CD14-positive monocyte (primary cell): ENCODE data around the gene MARCHF9. TPM values are rescaled to one million over a fixed set of nuclear protein-coding genes. Genes with fewer than 3 reads are reported as not detected.

ENCODE experiments used
- DNase-seq, 3 donors: peaks; one replicate each; pipeline ENCODE4 v3.0.0-alpha.2; 2011 to 2022
- H2AFZ ChIP-seq: 2 replicates; pipeline ENCODE4 v1.6.0; 2012; ENCODE audit warnings: mild to moderate bottlenecking, low read depth, low read length, inconsistent platforms; ENCODE audit not compliant: insufficient read depth, poor library complexity, severe bottlenecking
- H3K27ac ChIP-seq, 2 donors: 1 replicate in 1 of 2; 2 replicates in 1 of 2; pipeline ENCODE4 v1.5.1; 2012 to 2013; ENCODE audit warnings: low read length in 2 of 2, control low read depth in 1 of 2, inconsistent platforms in 1 of 2, low read depth in 1 of 2, mild to moderate bottlenecking in 1 of 2
- H3K27me3 ChIP-seq, 2 donors: one replicate each; pipeline versions ENCODE4 v1.6.0 to v1.6.1; 2011 to 2013; ENCODE audit warnings: low read length in 2 of 2; ENCODE audit not compliant: control insufficient read depth in 2 of 2, insufficient read depth in 2 of 2
- H3K36me3 ChIP-seq, 2 donors: replicated peaks in 1 of 2; 1 replicate in 1 of 2; 2 replicates in 1 of 2; pipeline versions ENCODE4 v1.5.1 to v1.6.1; 2012 to 2013; ENCODE audit warnings: low read length in 2 of 2, control low read depth in 1 of 2, inconsistent platforms in 1 of 2, mild to moderate bottlenecking in 1 of 2; ENCODE audit not compliant: insufficient read depth in 2 of 2, control insufficient read depth in 1 of 2
- H3K4me1 ChIP-seq, 2 donors: 1 replicate in 1 of 2; 2 replicates in 1 of 2; pipeline versions ENCODE4 v1.5.1 to v1.6.1; 2012 to 2013; ENCODE audit warnings: low read length in 2 of 2, control low read depth in 1 of 2, inconsistent platforms in 1 of 2, mild to moderate bottlenecking in 1 of 2, moderate library complexity in 1 of 2; ENCODE audit not compliant: insufficient read depth in 2 of 2, control insufficient read depth in 1 of 2
- H3K4me2 ChIP-seq: replicated peaks from 2 replicates; pipeline ENCODE3; 2012; ENCODE audit warnings: low read length, moderate library complexity, mild to moderate bottlenecking; ENCODE audit not compliant: poor library complexity, severe bottlenecking; ENCODE audit errors: extremely low read depth
- H3K4me3 ChIP-seq, 3 experiments: fragments of 200-600 bp in 1 of 3; sonication (generic) in 1 of 3; replicated peaks in 1 of 3; 1 replicate in 2 of 3; 2 replicates in 1 of 3; pipeline ENCODE4 v1.5.1; 2011 to 2013; ENCODE audit warnings: low read length in 3 of 3, mild to moderate bottlenecking in 3 of 3, control low read depth in 2 of 3, low read depth in 2 of 3, inconsistent platforms in 1 of 3, moderate library complexity in 1 of 3
- H3K79me2 ChIP-seq: 2 replicates; pipeline ENCODE4 v1.6.0; 2012; ENCODE audit warnings: mild to moderate bottlenecking, control low read depth, inconsistent platforms, low read length, moderate library complexity; ENCODE audit not compliant: insufficient read depth
- H3K9ac ChIP-seq: 2 replicates; pipeline ENCODE4 v1.6.0; 2017; ENCODE audit warnings: low read length, mild to moderate bottlenecking; ENCODE audit not compliant: insufficient read depth, poor library complexity, severe bottlenecking
- H3K9me3 ChIP-seq, 2 donors: replicated peaks in 1 of 2; 1 replicate in 1 of 2; 2 replicates in 1 of 2; pipeline versions ENCODE4 v1.5.1 to v1.6.1; 2012 to 2013; ENCODE audit warnings: low read length in 2 of 2, control low read depth in 1 of 2; ENCODE audit not compliant: control insufficient read depth in 1 of 2, insufficient read depth in 1 of 2
- H4K20me1 ChIP-seq: 2 replicates; pipeline ENCODE4 v1.6.0; 2012; ENCODE audit warnings: mild to moderate bottlenecking, low read length, control low read depth, moderate library complexity; ENCODE audit not compliant: insufficient read depth
- H3K27ac Mint-ChIP-seq, 7 donors: one replicate each; pipeline ENCODE4 v1.8.0; 2020; ENCODE audit warnings: mild to moderate bottlenecking in 7 of 7, mixed read lengths in 7 of 7, moderate library complexity in 6 of 7, inconsistent platforms in 2 of 7
- H3K27me3 Mint-ChIP-seq, 3 donors: one replicate each; pipeline ENCODE4 v1.8.0; 2021 to 2022; ENCODE audit warnings: low read depth in 3 of 3, mild to moderate bottlenecking in 3 of 3, mixed read lengths in 3 of 3, moderate library complexity in 3 of 3, inconsistent platforms in 1 of 3
- H3K36me3 Mint-ChIP-seq, 2 donors: one replicate each; pipeline ENCODE4 v1.8.0; 2020; ENCODE audit warnings: mixed read lengths in 2 of 2, inconsistent platforms in 1 of 2, mild to moderate bottlenecking in 1 of 2
- H3K4me1 Mint-ChIP-seq: one replicate; pipeline ENCODE4 v1.8.0; 2020; ENCODE audit warnings: mild to moderate bottlenecking, mixed read lengths
- H3K4me3 Mint-ChIP-seq, 2 donors: one replicate each; pipeline ENCODE4 v1.8.0; 2020; ENCODE audit warnings: mild to moderate bottlenecking in 2 of 2, mixed read lengths in 2 of 2, moderate library complexity in 1 of 2
- H3K9me3 Mint-ChIP-seq, 7 donors: one replicate each; pipeline ENCODE4 v1.8.0; 2020 to 2022; ENCODE audit warnings: mixed read lengths in 7 of 7, mild to moderate bottlenecking in 6 of 7, moderate library complexity in 6 of 7, inconsistent platforms in 2 of 7
- CTCF ChIP-seq: fragments of 200-600 bp; IDR thresholded peaks from one replicate; pipeline ENCODE4 v1.8.0; 2022; ENCODE audit warnings: antibody characterized with exemption, mild to moderate bottlenecking
- WGBS: methylation state at CpG from one replicate; pipeline ENCODE4 v1.1.5; 2013; ENCODE audit warnings: missing lambda C conversion rate; ENCODE audit not compliant: insufficient coverage; 5-methylcytosine and 5-hydroxymethylcytosine counted together
- intact Hi-C, 2 donors: fragments of 100-400 bp; cut with micrococcal nuclease; formaldehyde crosslinking; loops; one replicate each; pipeline versions ENCODE4 v1.15.0 to v1.15.1; 2023
- polyA plus RNA-seq, 3 donors: library from polyadenylated mRNA; depleted of rRNA in 1 of 3; unstranded in 2 of 3; stranded (reverse) in 1 of 3; fragments of 300-500 nt in 2 of 3; fragments of >200 nt in 1 of 3; fragmentation: Illumina TruSeq in 2 of 3; gene quantifications; 1 replicate in 2 of 3; 2 replicates in 1 of 3; pipeline ENCODE4 v1.2.3, GENCODE V29; 2012 to 2021
- small RNA-seq: library from RNA; depleted of rRNA; stranded (forward); fragments of <200 nt; gene quantifications from one replicate; pipeline ENCODE3, GENCODE V24; 2012; ENCODE audit warnings: low read depth; ENCODE audit not compliant: insufficient read length

Gene MARCHF9
- polyA plus RNA-seq, 3 donors, result 0.14 to 9.5 (median 0.23) TPM

- Mint-ChIP-seq H3K36me3 (peaks cover 21 to 40% of the 10 kb centered on the region in 2 donors), H3K4me3 (no peak overlapping the region), H3K4me1 (peaks cover 9% of the 10 kb centered on the region), H3K27me3 (peaks cover 0 to 5% (median 2%) of the 10 kb centered on the region in 3 donors), H3K27ac (no peak overlapping the region), H3K9me3 (peaks cover 0 to 5% (median 0%) of the 10 kb centered on the region in 7 donors)
- no peaks in the 10 kb centered on the region for H3K27me3 ChIP-seq
- no peak overlapping the region for H2AFZ ChIP-seq
- H3K4me1 ChIP-seq, result peaks cover 6 to 7% of the 10 kb centered on the region in 2 donors
- no peak overlapping the region for H3K9ac ChIP-seq
- no peak overlapping the region for H3K4me2 ChIP-seq
- DNase-seq, result no peak
- H4K20me1 ChIP-seq, result no peaks in the 10 kb centered on the region
- H3K79me2 ChIP-seq, result no peaks in the 10 kb centered on the region
- 100% methylated on average over 4 of the region's 5 CpGs for WGBS
- intact Hi-C loops, result no loop called here
- peaks cover 18 to 46% of the 10 kb centered on the region in 2 donors for H3K36me3 ChIP-seq
- TF ChIP-seq CTCF, result no peak
- no peak overlapping the region for H3K4me3 ChIP-seq
- H3K9me3 ChIP-seq, result no peaks in the 10 kb centered on the region
- H3K27ac ChIP-seq, result no peak overlapping the region
Observed at GRCh38 chr12:57808351-57808750, 53.4 kb downstream of the MARCHF9 start.

- Histone ChIP-seq H3K27me3 (no peaks in the 10 kb centered on the region), H2AFZ (no peak overlapping the region), H3K79me2 (no peaks in the 10 kb centered on the region), H3K36me3 (peaks cover 18 to 39% of the 10 kb centered on the region in 2 donors), H4K20me1 (no peaks in the 10 kb centered on the region), H3K27ac (no peak overlapping the region), H3K9me3 (no peaks in the 10 kb centered on the region), H3K4me2 (no peak overlapping the region), H3K4me1 (peaks cover 6 to 7% of the 10 kb centered on the region in 2 donors), H3K4me3 (no peak overlapping the region), H3K9ac (no peak overlapping the region)
- intact Hi-C loops, result no loop called here
- no peak overlapping the region for H3K4me3 Mint-ChIP-seq
- peaks cover 21 to 36% of the 10 kb centered on the region in 2 donors for H3K36me3 Mint-ChIP-seq
- WGBS, result 100% methylated on average over 3 of the region's 3 CpGs
- H3K9me3 Mint-ChIP-seq, result peaks cover 0 to 5% (median 0%) of the 10 kb centered on the region in 7 donors
- no peak for DNase-seq
- no peak for TF ChIP-seq CTCF
- peaks cover 9% of the 10 kb centered on the region for H3K4me1 Mint-ChIP-seq
- H3K27me3 Mint-ChIP-seq, result peaks cover 0 to 5% (median 2%) of the 10 kb centered on the region in 3 donors
- no peak overlapping the region for H3K27ac Mint-ChIP-seq
Observed at GRCh38 chr12:57809425-57809824, 54.5 kb downstream of the MARCHF9 start.

Small RNAs within 50 kb of the gene (small RNA-seq; reads per million reads assigned to genes)
- not detected for gene RNU6-1083P

Other genes starting within 250 kb of the MARCHF9 start
- 100 to 1,000 TPM in 1 of 3 donors, 1 to 10 TPM in 2; 9.3 to 163 (median 9.4) TPM for gene DDIT3, start 234.6 kb upstream of the MARCHF9 start, polyA plus RNA-seq
- 10 to 100 TPM in 1 of 3 donors, 1 to 10 TPM in 2; 2.4 to 47.7 (median 2.6) TPM for gene MBD6, start 232.3 kb upstream of the MARCHF9 start, polyA plus RNA-seq
- 10 to 100 TPM; 72.8 to 94.5 (median 82.2) TPM for gene DCTN2, start 207.9 kb upstream of the MARCHF9 start, polyA plus RNA-seq
- gene KIF5A, start 205.1 kb upstream of the MARCHF9 start, polyA plus RNA-seq, result under 1 TPM in 1 of 3 donors, not detected in 2; 0.01 TPM
- 10 to 100 TPM; 12.3 to 18.6 (median 16.9) TPM for gene PIP4K2C, start 163.9 kb upstream of the MARCHF9 start, polyA plus RNA-seq
- gene DTX3, start 150.3 kb upstream of the MARCHF9 start, polyA plus RNA-seq, result 1 to 10 TPM in 1 of 3 donors, under 1 TPM in 1, not detected in 1; 0.08 to 1.3 TPM
- gene ARHGEF25, start 143.7 kb upstream of the MARCHF9 start, polyA plus RNA-seq, result not detected
- not detected for gene B4GALNT1, start 121.9 kb upstream of the MARCHF9 start, polyA plus RNA-seq
- gene OS9, start 61.0 kb upstream of the MARCHF9 start, polyA plus RNA-seq, result 100 to 1,000 TPM in 2 of 3 donors, 10 to 100 TPM in 1; 90.9 to 484 (median 128) TPM
- gene AGAP2, start 16.4 kb upstream of the MARCHF9 start, polyA plus RNA-seq, result 1 to 10 TPM in 1 of 3 donors, under 1 TPM in 2; 0.20 to 3.4 (median 0.65) TPM
- gene TSPAN31, start 10.1 kb upstream of the MARCHF9 start, polyA plus RNA-seq, result 10 to 100 TPM; 20.6 to 48.1 (median 43.0) TPM
- gene CDK4, start 2.8 kb upstream of the MARCHF9 start, polyA plus RNA-seq, result 10 to 100 TPM; 26.2 to 38.4 (median 27.4) TPM
- under 1 TPM in 1 of 3 donors, not detected in 2; 0.81 TPM for gene CYP27B1, start 12.0 kb downstream of the MARCHF9 start, polyA plus RNA-seq
- 1 to 10 TPM; 3.4 to 5.0 (median 3.7) TPM for gene METTL1, start 17.0 kb downstream of the MARCHF9 start, polyA plus RNA-seq
- 1 to 10 TPM; 3.4 to 4.2 (median 3.4) TPM for gene EEF1AKMT3, start 17.5 kb downstream of the MARCHF9 start, polyA plus RNA-seq
- gene TSFM, start 27.7 kb downstream of the MARCHF9 start, polyA plus RNA-seq, result 10 to 100 TPM in 2 of 3 donors, 1 to 10 TPM in 1; 4.5 to 22.6 (median 21.8) TPM
- 1 to 10 TPM in 1 of 3 donors, under 1 TPM in 1, not detected in 1; 0.11 to 7.2 TPM for gene AVIL, start 63.6 kb downstream of the MARCHF9 start, polyA plus RNA-seq
- gene CTDSP2, start 91.6 kb downstream of the MARCHF9 start, polyA plus RNA-seq, result 100 to 1,000 TPM in 1 of 3 donors, 10 to 100 TPM in 2; 59.1 to 148 (median 70.2) TPM
- gene ATP23, start 186.5 kb downstream of the MARCHF9 start, polyA plus RNA-seq, result 10 to 100 TPM; 12.4 to 27.5 (median 24.8) TPM